Islet precursor cell (in vitro differentiated cells): Measurements from ENCODE around the gene FAT2.
"Not testable (repeated sequence)": the region's sequence is repeated elsewhere in the genome, so short reads cannot be mapped to it uniquely, and the experiment has no call there.

Experiments used
- DNase-seq: peaks from one replicate; pipeline ENCODE4 v3.0.0-alpha.2; 2018

The FAT2 gene

DNA sequence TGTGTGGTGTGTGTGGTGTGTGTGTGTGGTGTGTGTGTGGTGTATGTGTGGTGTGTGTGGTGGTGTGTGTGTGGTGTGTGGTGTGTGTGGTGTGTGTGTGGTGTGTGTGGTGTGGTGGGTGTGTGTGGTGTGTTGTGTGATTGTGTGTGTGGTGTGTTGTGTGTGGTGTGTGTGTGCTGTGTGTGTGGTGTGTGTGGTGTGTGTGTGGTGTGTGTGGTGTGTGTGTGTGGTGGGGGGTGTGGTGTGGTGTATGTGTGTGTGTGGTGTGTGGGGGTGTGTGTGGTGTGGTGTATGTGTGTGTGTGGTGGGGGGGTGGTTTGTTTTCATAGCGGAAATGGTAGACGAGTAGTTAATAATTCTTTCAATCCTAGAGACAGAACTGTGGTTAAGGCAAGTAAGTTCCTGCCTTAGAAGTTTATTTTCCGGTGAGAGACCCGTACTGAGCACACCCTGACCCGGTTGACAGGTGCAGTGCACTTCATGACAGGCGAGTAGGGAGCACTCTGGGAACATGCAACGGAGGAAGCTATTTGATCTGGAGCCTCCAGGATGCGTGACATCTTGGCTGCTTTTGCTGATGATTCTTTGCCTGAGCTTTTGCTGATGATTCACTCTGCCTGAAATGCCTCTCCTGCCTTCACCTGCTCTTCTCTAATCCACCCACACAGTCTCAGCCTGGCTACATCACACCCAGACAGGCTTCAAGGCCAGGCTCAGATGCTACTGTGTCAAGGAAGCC, 21.7 kb upstream of the FAT2 start:
- DNase-seq = peak; percentile 83

DNA sequence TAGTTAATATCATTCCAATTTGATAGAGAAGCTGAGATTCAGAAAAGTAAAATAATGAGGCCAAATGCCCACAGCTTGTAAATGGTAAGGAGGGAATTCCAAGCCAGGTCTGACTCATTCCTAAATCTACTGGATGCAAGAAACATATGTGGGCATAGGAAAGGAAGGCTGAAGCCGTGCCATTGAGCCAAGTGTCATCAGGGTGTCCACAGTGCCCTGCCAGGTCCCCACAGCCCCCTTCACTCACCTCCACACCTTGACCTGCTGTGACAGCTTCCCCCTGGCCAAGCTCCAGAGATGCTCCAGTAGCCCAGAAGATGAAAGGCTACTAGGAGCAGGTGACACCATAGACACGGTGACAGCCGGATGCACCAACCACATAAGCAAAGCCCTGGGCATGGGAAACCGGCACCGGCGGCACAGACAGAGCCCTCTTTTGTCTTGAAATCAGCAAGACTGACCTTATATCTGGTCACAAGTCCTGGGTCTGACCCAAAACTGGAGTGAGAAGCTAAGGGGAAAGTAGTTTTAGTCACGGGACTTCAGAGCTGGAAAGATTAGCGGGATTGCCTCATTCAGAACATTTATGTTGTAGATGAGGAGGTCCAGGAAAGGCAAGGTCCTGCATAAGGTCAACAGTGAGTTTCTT, 20.1 kb upstream of the FAT2 start:
- no peak for DNase-seq

DNA sequence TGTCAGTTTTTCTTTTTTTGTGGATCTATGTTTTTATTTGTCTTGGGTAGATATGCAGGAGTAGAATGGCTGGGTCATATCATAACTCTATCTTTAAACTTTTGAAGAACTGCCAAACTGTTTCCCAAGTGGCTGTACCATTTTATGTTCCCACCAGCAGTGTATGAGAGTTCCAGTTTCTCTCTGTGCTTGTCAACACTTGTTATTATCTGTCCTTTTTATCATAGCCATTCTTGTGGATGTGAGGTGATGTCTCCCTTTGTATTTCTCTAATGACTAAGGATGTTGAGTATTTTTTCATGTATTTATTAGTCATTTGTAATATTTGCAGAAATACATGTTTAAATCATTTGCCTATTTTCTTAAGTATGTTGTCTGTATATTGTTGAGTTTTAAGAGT, 17.4 kb upstream of the FAT2 start:
- DNase-seq = no peak

- no peak for DNase-seq
Measured at GRCh38 chr5:151607304-151607703, 16.2 kb upstream of the FAT2 start.

DNA sequence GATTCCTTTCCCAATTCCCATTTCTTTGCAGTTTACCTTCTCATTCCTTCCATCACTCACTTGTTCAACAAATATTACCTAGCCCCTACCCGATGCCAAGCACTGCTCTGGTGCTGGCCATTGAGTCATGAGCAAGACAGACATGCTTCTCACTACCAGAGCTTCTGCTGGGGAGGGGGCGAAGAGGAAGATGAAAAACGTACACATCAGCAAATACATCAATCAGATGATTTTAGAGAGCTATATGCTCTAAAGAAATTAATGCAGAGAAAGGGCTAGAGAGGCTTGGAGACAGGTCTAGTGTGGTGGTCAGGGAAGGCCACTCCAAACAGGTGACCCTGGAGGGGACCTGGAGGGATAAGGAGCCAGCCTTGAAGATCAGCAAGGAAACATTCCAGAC, 14.4 kb upstream of the FAT2 start:
- no peak for DNase-seq

DNA sequence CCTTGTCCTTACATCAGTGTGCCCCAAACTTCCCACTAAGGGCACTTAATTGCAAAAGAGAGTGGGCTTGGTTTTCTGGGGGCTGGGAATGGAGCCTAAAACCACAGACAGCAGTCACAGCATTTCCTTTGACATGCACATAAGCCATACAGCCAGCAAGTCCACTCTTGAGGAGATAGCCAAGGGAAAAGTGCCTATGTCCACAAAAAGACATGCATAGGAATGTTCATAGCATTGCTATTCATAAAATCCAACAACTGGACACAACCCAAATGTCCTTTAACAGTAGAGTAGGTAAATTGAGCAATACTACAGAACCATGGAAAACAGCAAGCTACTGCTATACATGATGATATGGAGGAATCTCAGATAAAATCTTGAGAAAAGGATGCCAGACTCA, 11.7 kb upstream of the FAT2 start:
- DNase-seq = no peak

- DNase-seq = no peak
Measured at GRCh38 chr5:151601391-151601790, 10.3 kb upstream of the FAT2 start.

GRCh38 chr5:151600069-151600665, 9.0 kb upstream of the FAT2 start:
- no peak for DNase-seq

GRCh38 chr5:151598984-151599383, 7.9 kb upstream of the FAT2 start:
- peak; percentile 72 for DNase-seq

DNA sequence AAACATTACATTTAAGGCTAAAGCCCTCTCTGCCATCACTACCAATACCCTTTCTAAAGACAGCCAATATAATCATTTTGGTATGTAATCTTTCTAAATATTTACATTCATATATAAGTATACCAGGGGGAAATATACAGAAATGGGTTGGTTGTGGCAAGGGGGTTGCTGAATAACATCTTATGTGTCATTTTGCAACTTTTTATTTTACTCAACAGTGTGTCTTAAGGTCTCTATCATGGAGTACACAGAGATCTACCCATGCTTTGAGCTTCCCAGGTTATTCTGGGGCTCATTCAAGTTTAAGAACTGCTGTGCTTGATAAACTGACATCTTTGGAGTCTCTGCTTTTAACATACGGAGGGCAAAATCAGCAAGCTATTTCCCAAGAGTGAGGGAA, 7.4 kb upstream of the FAT2 start:
- no peak for DNase-seq

GRCh38 chr5:151597749-151598148, 6.6 kb upstream of the FAT2 start:
- DNase-seq = no peak

GRCh38 chr5:151596828-151597539, 5.9 kb upstream of the FAT2 start:
- DNase-seq = peak; percentile 95

- no peak for DNase-seq
Measured at GRCh38 chr5:151595411-151595826, 4.3 kb upstream of the FAT2 start.

DNA sequence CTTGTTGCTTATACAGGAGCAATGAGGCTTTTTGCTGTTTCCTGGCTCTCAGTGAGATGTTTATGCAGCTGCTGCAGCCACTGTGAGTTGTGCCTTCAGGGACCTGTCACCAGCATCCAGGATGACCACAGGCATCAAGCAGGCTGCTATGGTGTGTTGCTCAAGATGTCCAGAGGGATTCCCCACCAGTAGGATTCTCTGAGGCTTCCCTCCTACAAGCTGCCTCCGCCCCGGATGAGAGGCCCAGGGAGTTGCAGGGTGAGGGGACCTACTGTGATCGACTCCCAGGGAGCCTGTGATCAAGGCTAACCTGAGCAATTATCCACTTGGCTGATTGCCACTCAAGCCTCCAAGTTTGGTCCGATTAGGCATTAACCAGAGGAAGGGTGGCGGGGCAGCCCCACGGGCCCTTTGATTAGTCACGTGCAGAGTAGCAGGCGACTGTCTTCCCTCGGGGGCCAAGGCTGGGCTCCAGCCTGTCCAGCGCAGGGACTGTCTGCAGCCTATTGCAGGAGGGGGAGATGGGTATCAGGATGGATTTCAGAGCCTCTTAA, 1.8 kb upstream of the FAT2 start:
- peak; percentile 91 for DNase-seq

DNA sequence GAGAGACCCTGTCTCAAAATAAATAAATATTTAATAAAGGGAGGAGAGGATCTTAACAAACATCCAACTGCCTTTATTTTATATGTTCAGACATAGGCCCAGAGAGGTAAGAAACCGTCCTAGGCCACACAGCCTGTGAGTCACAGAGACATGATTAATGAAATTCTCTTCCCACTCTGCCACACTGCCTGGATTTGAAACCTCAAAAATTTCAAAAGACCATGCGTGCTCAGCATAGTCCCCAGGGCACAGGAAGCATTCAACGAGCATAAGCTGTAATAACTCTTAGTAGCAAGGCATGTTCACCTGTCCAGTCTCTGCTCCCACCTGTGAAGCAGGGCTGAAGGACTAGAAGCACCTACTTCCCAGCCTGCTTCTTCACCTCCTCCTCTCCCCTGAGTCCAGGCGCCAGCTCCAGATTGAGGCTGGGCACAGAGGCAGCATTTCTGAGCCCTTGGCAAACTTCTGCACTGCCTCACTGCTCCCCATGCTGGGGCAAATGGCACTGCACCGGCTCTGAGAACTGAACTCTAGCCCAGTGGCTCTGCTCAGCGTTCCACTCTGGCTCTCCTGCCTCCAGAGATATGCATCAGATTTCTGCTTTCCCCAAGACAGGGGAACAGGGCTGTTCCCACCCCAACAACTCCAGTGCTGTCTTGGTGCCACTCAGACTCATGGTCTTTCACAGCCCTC, 1.1 kb downstream of the FAT2 start:
- peak; percentile 52 for DNase-seq

DNA sequence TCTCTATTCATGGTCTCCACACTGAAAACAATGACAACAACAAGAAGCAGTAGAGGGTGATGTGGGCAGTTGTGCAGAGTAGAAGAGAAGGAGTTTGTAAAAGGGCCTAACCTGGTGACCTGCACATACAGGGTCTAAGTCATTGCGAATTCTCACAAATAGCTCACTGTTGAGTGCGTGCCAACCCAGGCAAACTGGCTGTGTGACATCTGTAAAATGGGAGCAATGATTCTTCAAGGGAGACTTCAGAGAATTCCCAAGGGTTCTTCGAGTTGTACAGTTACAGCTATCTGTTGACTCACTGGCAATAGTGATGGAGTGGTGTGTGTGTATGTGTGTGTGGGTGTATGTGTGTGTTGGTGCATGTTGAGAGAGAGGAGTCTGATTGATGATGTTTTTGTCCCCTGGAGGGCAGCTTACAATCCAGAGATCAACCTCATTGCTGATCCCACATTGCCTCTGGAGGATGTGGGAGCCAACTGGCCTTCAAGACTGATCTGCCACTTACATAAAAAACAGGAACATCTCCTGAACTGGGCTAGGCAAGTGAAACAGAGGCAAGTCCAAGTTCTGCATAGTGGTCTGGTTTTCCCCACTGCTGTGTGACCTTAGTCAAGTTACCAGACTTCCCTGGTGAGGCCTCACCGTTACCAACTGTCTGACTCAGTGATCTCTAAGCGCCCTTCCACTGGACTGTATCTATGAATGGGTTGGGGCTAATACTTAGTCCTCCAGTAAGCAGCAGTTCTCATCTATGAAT, 3.2 kb downstream of the FAT2 start:
- no peak for DNase-seq

DNA sequence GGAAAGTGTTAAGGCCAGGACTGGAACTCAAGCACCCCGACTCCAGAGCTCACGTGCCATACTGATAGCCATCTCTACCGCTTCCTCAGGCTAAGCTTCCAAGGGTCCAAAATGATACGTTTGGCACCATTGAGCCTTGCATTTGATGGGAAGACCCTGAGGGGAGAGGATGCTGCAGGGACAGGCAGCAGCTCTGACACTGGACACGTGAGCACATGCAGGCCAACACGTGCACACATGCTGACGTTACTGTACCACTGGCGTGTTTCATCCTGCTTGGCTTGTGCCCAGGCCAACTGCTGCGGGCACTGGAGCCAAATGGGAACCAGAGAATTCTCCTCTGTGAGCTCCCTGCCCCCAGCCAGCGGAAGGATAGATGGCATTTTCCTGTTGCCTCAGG, 5.2 kb downstream of the FAT2 start:
- no peak for DNase-seq

- not testable (repeated sequence) for DNase-seq
Measured at GRCh38 chr5:151585344-151585743, 5.8 kb downstream of the FAT2 start.

GRCh38 chr5:151584057-151584937, 6.8 kb downstream of the FAT2 start:
- no peak for DNase-seq

- peak; percentile 71 for DNase-seq
Measured at GRCh38 chr5:151581812-151582583, 9.1 kb downstream of the FAT2 start.
